C4-2B (cell line): ENCODE data around the gene PLD4.
"Not testable (repeated sequence)": the region's sequence is repeated elsewhere in the genome, so short reads cannot be mapped to it uniquely, and the experiment has no call there.

Source experiments
- CTCF ChIP-seq: fragments of 450-650 bp; conservative IDR thresholded peaks from 2 replicates; pipeline ENCODE4 v1.5.1; 2017; ENCODE audit warnings: mild to moderate bottlenecking
- ZFX ChIP-seq: fragments of 450-650 bp; IDR thresholded peaks from 2 replicates; pipeline ENCODE4 v1.6.1; 2017

GRCh38 chr14:104949406-104949955, 24.8 kb downstream of the PLD4 start:
- TF ChIP-seq CTCF, ZFX: not testable (repeated sequence)
